Panc1 (cell line): ENCODE measurements around the gene SEC16A. TPM values are rescaled to one million over a fixed set of nuclear protein-coding genes. Genes with fewer than 3 reads are reported as not detected.

Source experiments
- ATAC-seq: fragments of 200-7000 bp; cut with Tn5 transposase; 2 replicates; pipeline ENCODE4 v1.9.1; 2020; ENCODE audit warnings: mild to moderate bottlenecking, moderate library complexity
- BruUV-seq: library from RNA; stranded (reverse); fragments of 400-500 nt; replicated peaks from 2 replicates; lab custom pipeline; 2021; lab: Mats Ljungman, UMichigan
- CTCF ChIA-PET: fragments of 300-600 bp; sonication (Branson Sonifier 250); formaldehyde crosslinking; loops from one replicate; lab custom pipeline; 2022; ENCODE audit warnings: antibody characterized with exemption; lab: Charles Lee
- POLR2A ChIA-PET: fragments of 300-600 bp; sonication (Branson Sonifier 250); formaldehyde crosslinking; loops from one replicate; lab custom pipeline; 2022; ENCODE audit warnings: antibody characterized with exemption; lab: Charles Lee
- DNase-seq: peaks from one replicate; pipeline ENCODE4 v3.0.0-alpha.2; 2010; ENCODE audit warnings: low read depth, low spot score
- H3K27ac ChIP-seq: 2 replicates; pipeline ENCODE4 v1.5.1; 2011; ENCODE audit warnings: mild to moderate bottlenecking, low read length, inconsistent platforms
- H3K27me3 ChIP-seq: fragments of 200-500 bp; sonication (Bioruptor generic); 2 replicates; pipeline ENCODE4 v1.6.0; 2014; ENCODE audit warnings: low read length, inconsistent platforms; ENCODE audit not compliant: control insufficient read depth, insufficient read depth
- H3K36me3 ChIP-seq: fragments of 200-500 bp; sonication (Bioruptor generic); 2 replicates; pipeline ENCODE4 v1.5.1; 2014; ENCODE audit warnings: inconsistent platforms, mild to moderate bottlenecking, low read length, moderate library complexity; ENCODE audit not compliant: control insufficient read depth, insufficient read depth
- H3K4me1 ChIP-seq: 2 replicates; pipeline ENCODE4 v1.5.1; 2011; ENCODE audit warnings: inconsistent platforms, mild to moderate bottlenecking, low read length, moderate library complexity; ENCODE audit not compliant: control insufficient read depth, insufficient read depth
- H3K4me3 ChIP-seq, 2 experiments: 2 replicates each; pipeline ENCODE4 v1.5.1; 2011 to 2012; ENCODE audit warnings: low read depth in 2 of 2, low read length in 2 of 2, mild to moderate bottlenecking in 2 of 2, inconsistent platforms in 1 of 2, moderate library complexity in 1 of 2
- H3K9me3 ChIP-seq: fragments of 200-500 bp; sonication (Bioruptor generic); 2 replicates; pipeline ENCODE4 v1.5.1; 2014; ENCODE audit warnings: low read depth, mild to moderate bottlenecking, inconsistent platforms, low read length, moderate library complexity; ENCODE audit not compliant: control insufficient read depth, insufficient read depth
- POLR2AphosphoS5 ChIP-seq: IDR thresholded peaks from 2 replicates; pipeline ENCODE4 v1.6.1; 2012; ENCODE audit warnings: mild to moderate bottlenecking, low read depth, low read length, moderate library complexity
- SIN3A ChIP-seq: IDR thresholded peaks from 2 replicates; pipeline ENCODE4 v1.6.1; 2012; ENCODE audit warnings: low read depth, mild to moderate bottlenecking, low read length, moderate library complexity, borderline replicate concordance; ENCODE audit not compliant: insufficient read depth
- TCF7L2 ChIP-seq: IDR thresholded peaks from 2 replicates; pipeline ENCODE4 v1.6.1; 2011; ENCODE audit warnings: mild to moderate bottlenecking, low read depth, low read length, inconsistent platforms
- in situ Hi-C: cut with HindIII; loops from 2 replicates; pipeline ENCODE4 v1.10.0; 2016; ENCODE audit warnings: low sequenced_read_pairs, low pct_unique_long_range_greater_than_20kb
- intact Hi-C: fragments of 100-400 bp; cut with micrococcal nuclease; formaldehyde crosslinking; loops from one replicate; pipeline ENCODE4 v1.10.0; 2022; ENCODE audit not compliant: unreplicated experiment
- total RNA-seq: library from RNA; stranded (reverse); gene quantifications from one replicate; pipeline ENCODE4 v1.2.1, GENCODE V29; 2021; ENCODE audit not compliant: unreplicated experiment
- TF ChIP-seq, protein P1 (sequence below): fragments of 450-650 bp; IDR thresholded peaks from 2 replicates; pipeline ENCODE4 v1.5.1; 2017; ENCODE audit warnings: mild to moderate bottlenecking
- TF ChIP-seq, protein P2 (sequence below), 2 experiments: IDR thresholded peaks; 2 replicates each; pipeline ENCODE4 v1.6.1; 2011 to 2012; ENCODE audit warnings: low read depth in 2 of 2, control low read depth in 1 of 2, low read length in 1 of 2, mild to moderate bottlenecking in 1 of 2, moderate library complexity in 1 of 2; ENCODE audit not compliant: insufficient read depth in 1 of 2

The SEC16A gene
- total RNA-seq, 1 experiment from 2014 or later, result 76.5 TPM

DNA sequence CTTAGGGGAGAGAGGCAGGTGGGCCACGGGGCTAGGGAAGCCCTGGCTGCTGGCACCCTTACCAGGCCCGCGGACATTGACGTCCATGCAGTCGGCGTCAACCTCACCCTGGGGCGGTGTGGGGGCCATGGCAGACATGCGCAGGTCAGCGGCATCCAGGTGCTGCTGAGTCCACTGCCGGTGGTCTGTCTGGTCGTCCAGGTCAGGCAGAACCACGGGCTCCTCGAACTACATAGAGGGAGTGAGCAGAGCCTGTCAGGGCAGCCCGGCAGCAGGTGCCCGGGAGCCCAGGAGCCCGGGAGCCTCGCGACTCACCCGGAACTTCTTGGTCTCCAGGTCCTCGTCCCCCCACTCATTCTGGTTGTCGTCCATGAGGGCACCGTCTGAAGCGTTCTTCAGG, 18.8 kb upstream of the SEC16A start:
- TF ChIP-seq SIN3A (no peak), TCF7L2 (no peak), POLR2AphosphoS5 (no peak)
- TF ChIP-seq, protein P1, sequence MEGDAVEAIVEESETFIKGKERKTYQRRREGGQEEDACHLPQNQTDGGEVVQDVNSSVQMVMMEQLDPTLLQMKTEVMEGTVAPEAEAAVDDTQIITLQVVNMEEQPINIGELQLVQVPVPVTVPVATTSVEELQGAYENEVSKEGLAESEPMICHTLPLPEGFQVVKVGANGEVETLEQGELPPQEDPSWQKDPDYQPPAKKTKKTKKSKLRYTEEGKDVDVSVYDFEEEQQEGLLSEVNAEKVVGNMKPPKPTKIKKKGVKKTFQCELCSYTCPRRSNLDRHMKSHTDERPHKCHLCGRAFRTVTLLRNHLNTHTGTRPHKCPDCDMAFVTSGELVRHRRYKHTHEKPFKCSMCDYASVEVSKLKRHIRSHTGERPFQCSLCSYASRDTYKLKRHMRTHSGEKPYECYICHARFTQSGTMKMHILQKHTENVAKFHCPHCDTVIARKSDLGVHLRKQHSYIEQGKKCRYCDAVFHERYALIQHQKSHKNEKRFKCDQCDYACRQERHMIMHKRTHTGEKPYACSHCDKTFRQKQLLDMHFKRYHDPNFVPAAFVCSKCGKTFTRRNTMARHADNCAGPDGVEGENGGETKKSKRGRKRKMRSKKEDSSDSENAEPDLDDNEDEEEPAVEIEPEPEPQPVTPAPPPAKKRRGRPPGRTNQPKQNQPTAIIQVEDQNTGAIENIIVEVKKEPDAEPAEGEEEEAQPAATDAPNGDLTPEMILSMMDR, result no peak
- TF ChIP-seq, protein P2, sequence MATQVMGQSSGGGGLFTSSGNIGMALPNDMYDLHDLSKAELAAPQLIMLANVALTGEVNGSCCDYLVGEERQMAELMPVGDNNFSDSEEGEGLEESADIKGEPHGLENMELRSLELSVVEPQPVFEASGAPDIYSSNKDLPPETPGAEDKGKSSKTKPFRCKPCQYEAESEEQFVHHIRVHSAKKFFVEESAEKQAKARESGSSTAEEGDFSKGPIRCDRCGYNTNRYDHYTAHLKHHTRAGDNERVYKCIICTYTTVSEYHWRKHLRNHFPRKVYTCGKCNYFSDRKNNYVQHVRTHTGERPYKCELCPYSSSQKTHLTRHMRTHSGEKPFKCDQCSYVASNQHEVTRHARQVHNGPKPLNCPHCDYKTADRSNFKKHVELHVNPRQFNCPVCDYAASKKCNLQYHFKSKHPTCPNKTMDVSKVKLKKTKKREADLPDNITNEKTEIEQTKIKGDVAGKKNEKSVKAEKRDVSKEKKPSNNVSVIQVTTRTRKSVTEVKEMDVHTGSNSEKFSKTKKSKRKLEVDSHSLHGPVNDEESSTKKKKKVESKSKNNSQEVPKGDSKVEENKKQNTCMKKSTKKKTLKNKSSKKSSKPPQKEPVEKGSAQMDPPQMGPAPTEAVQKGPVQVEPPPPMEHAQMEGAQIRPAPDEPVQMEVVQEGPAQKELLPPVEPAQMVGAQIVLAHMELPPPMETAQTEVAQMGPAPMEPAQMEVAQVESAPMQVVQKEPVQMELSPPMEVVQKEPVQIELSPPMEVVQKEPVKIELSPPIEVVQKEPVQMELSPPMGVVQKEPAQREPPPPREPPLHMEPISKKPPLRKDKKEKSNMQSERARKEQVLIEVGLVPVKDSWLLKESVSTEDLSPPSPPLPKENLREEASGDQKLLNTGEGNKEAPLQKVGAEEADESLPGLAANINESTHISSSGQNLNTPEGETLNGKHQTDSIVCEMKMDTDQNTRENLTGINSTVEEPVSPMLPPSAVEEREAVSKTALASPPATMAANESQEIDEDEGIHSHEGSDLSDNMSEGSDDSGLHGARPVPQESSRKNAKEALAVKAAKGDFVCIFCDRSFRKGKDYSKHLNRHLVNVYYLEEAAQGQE (IDR thresholded peaks at IDR 0.05; ENCODE audit: insufficient read depth in 1 of 2, low read depth in 2 of 2, low read length in 1 of 2), result no peak
- no peaks in the 10 kb centered on the region for H3K4me1 ChIP-seq
- no TSS peak for BruUV-seq
- H3K27me3 ChIP-seq, result no peaks in the 10 kb centered on the region
- no peak for ATAC-seq
- no peak overlapping the region for H3K4me3 ChIP-seq
- in situ Hi-C loops, result no loop called here
- CTCF ChIA-PET, result no interaction called here
- no peaks in the 10 kb centered on the region for H3K9me3 ChIP-seq
- no peaks in the 10 kb centered on the region for H3K36me3 ChIP-seq
- no peak for DNase-seq
- intact Hi-C loops, result no loop called here
- H3K27ac ChIP-seq, result no peak overlapping the region
- POLR2A ChIA-PET, result no interaction called here

DNA sequence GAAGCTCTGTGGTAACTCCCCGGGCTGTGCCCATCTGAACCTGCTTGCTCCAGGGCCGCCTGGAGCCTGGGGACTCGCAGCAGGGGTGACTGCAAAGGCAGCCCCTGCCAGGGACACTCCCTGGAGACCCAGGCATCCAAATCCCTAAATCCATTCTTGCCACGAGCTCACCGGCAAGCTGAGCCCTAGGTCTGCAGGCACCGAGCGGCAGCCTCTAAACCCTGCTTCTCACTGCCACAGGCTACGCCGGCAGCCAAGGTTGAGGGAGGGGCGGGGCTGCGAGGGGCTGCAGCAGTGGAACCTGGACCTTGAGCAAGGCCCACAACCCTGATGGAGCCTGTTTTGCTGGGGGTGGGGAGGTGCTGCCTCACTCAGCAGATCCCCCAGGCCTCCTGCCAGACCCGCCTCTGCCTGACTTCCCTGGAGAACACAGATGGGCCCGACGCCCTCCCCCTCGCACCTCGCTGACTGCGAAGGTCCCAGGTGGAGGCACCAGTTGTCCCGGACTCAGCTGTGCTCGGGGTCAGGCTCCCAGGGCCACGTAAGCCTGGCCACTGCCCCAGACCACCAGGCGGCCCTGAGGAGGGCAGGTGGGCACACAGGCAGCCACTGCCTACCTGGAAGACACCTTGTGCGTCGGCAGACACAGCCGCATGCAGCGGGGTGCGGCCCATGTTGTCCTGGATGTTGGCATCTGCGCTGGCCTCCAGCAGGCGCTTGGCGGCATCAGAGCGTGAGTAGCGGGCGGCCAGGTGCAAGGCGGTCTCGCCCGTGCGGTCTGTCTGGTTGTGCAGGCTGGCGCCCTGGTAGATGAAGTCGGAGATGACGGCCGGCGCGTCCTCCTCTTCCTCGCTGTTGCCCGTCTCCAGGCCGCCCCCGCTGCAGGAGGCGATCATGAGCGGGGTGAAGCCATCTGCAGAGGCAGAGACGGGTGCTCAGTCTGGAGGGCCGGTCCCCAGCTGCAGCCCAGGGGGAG, 17.4 kb upstream of the SEC16A start:
- Histone ChIP-seq H3K9me3 (no peaks in the 10 kb centered on the region), H3K4me1 (no peaks in the 10 kb centered on the region), H3K27ac (no peak overlapping the region), H3K27me3 (no peaks in the 10 kb centered on the region), H3K4me3 (no peak overlapping the region), H3K36me3 (no peaks in the 10 kb centered on the region)
- in situ Hi-C loops, result no loop called here
- ATAC-seq (no peak), DNase-seq (no peak)
- intact Hi-C loops, result no loop called here
- POLR2A ChIA-PET, result no interaction called here
- CTCF ChIA-PET, result interaction anchor here (0.5 to 0.6 kb wide), 2 partner anchors 67 to 200 kb away, joined by 3 to 4 read pairs; no protein-coding TSS in a partner anchor
- no TSS peak for BruUV-seq
- TF ChIP-seq, protein P2 (IDR thresholded peaks at IDR 0.05; ENCODE audit: insufficient read depth in 1 of 2, low read depth in 2 of 2, low read length in 1 of 2), result no peak
- TF ChIP-seq POLR2AphosphoS5, result no peak
- TF ChIP-seq, protein P1, result no peak
- no peak for TF ChIP-seq SIN3A
- no peak for TF ChIP-seq TCF7L2
